ENCODE data around the gene ARHGAP30.
"Not testable (repeated sequence)": the region's sequence is repeated elsewhere in the genome, so short reads cannot be mapped to it uniquely, and the experiment has no call there.

The ARHGAP30 gene

GRCh38 chr1:161069731-161070270 is at the start of gene ARHGAP30:
TSS of gene ARHGAP30 (minus strand) at chr1:161069891. CDS start at chr1:161069624, 267 bp downstream.
- no peak for DNase-seq (ENCODE audit: low spot score)

GRCh38 chr1:161117759-161118581 is 48.3 kb upstream of the ARHGAP30 start, which contains the start of the genes NIT1 and PFDN2:
TSS of gene NIT1 (plus strand) at chr1:161118105. CDS start at chr1:161118177, 72 bp downstream.
TSS of gene PFDN2 (minus strand) at chr1:161118037. CDS start at chr1:161118026, 11 bp downstream.
- peak; percentile 92 for DNase-seq (ENCODE audit: low spot score)

- not testable (repeated sequence) for DNase-seq (ENCODE audit: low spot score)
Observed at GRCh38 chr1:161115961-161116360, 46.3 kb upstream of the ARHGAP30 start.

GRCh38 chr1:161115132-161115711 is 45.5 kb upstream of the ARHGAP30 start:
- DNase-seq (ENCODE audit: low spot score): no peak

GRCh38 chr1:161114556-161114955 is 44.9 kb upstream of the ARHGAP30 start:
- no peak for DNase-seq (ENCODE audit: low spot score)

GRCh38 chr1:161113915-161114314 is 44.2 kb upstream of the ARHGAP30 start:
- no peak for DNase-seq (ENCODE audit: low spot score)

- no peak for DNase-seq (ENCODE audit: low spot score)
Observed at GRCh38 chr1:161111527-161111926, 41.8 kb upstream of the ARHGAP30 start.

GRCh38 chr1:161111117-161111516 is 41.4 kb upstream of the ARHGAP30 start:
- DNase-seq (ENCODE audit: low spot score): no peak

- DNase-seq (ENCODE audit: low spot score): no peak
Observed at GRCh38 chr1:161106431-161106830, 36.7 kb upstream of the ARHGAP30 start.

GRCh38 chr1:161100556-161100955 is 30.9 kb upstream of the ARHGAP30 start:
- no peak for DNase-seq (ENCODE audit: low spot score)

GRCh38 chr1:161099090-161099802 is 29.6 kb upstream of the ARHGAP30 start:
- DNase-seq (ENCODE audit: low spot score): no peak

GRCh38 chr1:161098210-161099068 is 28.7 kb upstream of the ARHGAP30 start, which contains the start of gene KLHDC9:
TSS of gene KLHDC9 (plus strand) at chr1:161098361. CDS start at chr1:161098536, 175 bp downstream.
- peak; percentile 81 for DNase-seq (ENCODE audit: low spot score)

- DNase-seq (ENCODE audit: low spot score): no peak
Observed at GRCh38 chr1:161096530-161096929, 26.8 kb upstream of the ARHGAP30 start.

GRCh38 chr1:161096015-161096414 is 26.3 kb upstream of the ARHGAP30 start:
- DNase-seq (ENCODE audit: low spot score): no peak

- no peak for DNase-seq (ENCODE audit: low spot score)
Observed at GRCh38 chr1:161095230-161095629, 25.5 kb upstream of the ARHGAP30 start.

- no peak for DNase-seq (ENCODE audit: low spot score)
Observed at GRCh38 chr1:161094481-161094880, 24.8 kb upstream of the ARHGAP30 start.

GRCh38 chr1:161092621-161093028 is 22.9 kb upstream of the ARHGAP30 start:
- no peak for DNase-seq (ENCODE audit: low spot score)

GRCh38 chr1:161091796-161092507 is 22.3 kb upstream of the ARHGAP30 start:
- no peak for DNase-seq (ENCODE audit: low spot score)

- DNase-seq (ENCODE audit: low spot score): no peak
Observed at GRCh38 chr1:161091093-161091492, 21.4 kb upstream of the ARHGAP30 start.

GRCh38 chr1:161090617-161091016 is 20.9 kb upstream of the ARHGAP30 start:
- DNase-seq (ENCODE audit: low spot score): no peak

GRCh38 chr1:161089938-161090337 is 20.2 kb upstream of the ARHGAP30 start:
- DNase-seq (ENCODE audit: low spot score): no peak

All from hepatic stellate cell (primary cell).